GM12865 (cell line): ENCODE data around the gene TENM4.

ENCODE experiments used
- DNase-seq: peaks from one replicate; pipeline ENCODE4 v3.0.0; 2010; ENCODE audit warnings: low read depth
- H3K4me3 ChIP-seq: 2 replicates; pipeline ENCODE4 v1.5.1; 2011; ENCODE audit warnings: mild to moderate bottlenecking, low read depth, low read length, control low read depth
- CTCF ChIP-seq: IDR thresholded peaks from 2 replicates; pipeline ENCODE4 v1.5.1; 2011; ENCODE audit warnings: low read length, control low read depth, low read depth, inconsistent platforms; ENCODE audit not compliant: insufficient read depth; ENCODE audit errors: missing control alignments

Gene TENM4

DNA sequence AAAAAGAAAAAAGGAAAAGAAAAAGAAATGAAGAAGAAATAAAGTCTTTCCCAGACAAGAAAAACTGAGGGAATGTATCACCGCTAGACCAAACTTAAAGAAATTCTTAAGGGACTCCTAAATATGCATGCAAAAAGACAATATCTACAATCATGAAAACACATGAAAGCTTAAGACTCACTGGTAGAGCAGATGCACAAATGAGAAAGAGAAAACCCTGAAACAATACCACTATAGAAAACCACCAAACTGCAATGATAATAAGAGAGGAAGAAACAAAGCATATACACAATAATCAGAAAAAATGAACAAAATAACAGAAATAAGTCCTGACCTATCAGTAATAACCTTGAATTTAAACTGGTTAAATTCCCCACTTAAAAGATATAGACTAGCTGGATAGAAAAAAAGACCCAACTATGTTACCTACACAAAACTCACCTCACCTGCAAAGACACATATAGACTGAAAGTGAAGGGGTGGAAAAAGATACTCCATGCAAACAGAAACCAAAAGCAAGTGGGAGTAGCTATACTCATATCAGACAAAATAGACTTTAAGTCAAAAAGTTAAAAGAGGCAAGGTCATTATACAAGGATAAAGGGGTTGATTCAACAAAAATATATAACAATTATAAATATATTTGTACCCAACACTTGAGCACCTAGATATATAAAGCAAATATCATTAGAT is 804.9 kb downstream of the TENM4 start:
- TF ChIP-seq CTCF = no peak
- no peak for DNase-seq

DNA sequence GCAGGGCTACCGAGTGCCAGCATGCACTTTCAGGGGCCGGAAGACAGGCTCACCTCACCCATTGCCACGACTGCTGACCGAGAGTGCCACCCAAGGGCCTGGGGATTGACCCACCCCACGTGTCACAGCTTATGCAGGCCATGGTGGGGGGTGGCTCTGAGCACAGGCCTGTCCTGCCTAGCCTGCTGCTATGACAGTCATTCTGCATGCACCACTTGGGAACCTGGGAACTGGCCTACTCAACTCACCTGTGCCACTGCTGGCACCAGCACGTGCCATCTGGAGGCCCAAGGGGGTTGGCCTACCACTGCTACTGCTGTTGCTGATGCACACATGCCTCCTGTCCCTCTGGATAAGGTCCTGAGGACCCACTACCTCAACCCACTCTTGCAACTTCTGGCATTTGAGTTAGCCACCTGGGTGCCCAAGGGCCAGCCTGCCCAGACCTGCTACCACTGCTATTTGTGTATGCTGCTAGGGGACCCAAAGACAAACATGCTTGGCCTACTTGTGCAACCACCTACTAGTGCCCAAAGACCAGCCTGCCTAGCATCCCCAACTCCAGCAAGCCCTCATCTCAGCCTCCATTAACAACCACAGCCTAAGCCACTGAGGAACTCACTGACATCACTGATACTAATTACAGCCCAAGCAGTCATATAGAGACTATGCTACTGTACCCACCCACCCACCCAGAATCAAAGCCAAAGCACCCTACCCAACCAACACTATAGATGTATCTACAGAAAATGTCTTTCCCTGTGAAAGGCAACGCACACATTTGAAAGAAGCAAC is 807.1 kb downstream of the TENM4 start:
- H3K4me3 ChIP-seq = no peak overlapping the region
- no peak for TF ChIP-seq CTCF
- no peak for DNase-seq

More for the DNA sequence above, 804.9 kb downstream of the TENM4 start:
- H3K4me3 ChIP-seq = no peak overlapping the region

- TF ChIP-seq CTCF = no peak
- no peak overlapping the region for H3K4me3 ChIP-seq
- no peak for DNase-seq
Measured at GRCh38 chr11:78630561-78631303, 810.1 kb downstream of the TENM4 start.

DNA sequence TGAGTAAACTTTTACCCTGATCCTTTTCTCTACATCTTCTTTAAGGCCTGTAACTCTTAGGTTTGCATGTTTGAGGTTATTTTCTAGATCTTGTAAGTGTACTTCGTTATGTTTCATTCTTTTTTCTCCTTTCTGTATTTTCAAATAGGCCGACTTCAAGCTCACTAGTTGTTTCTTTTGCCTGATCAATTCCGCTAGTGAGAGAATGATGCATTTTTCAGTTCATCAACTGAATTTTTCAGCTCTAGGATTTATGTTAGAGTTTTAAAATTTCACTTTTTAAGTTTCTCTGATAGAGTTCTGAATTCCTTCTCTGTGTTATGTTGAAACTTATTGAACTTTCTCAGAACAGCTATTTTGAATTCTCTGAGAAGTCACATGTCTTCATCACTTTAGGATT is 810.7 kb downstream of the TENM4 start:
- H3K4me3 ChIP-seq = no peak overlapping the region
- DNase-seq = no peak
- no peak for TF ChIP-seq CTCF

DNA sequence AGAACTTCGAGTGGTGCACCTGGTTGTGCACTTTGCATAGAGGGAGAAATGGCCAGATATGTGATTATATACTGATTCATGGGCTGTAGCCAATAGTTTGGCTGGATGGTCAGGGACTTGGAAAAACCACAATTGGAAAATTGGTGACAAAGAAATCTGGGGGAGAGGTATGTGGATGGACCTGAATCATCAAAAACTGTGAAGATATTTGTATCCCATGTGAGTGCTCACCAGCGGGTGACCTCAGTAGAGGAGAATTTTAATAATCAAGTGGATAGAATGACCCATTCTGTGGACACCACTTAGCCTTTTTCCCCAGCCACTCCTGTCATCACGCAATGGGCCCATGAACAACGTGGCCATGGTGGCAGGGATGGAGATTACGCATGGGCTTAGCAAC is 818.2 kb downstream of the TENM4 start:
- no peak for TF ChIP-seq CTCF
- H3K4me3 ChIP-seq = no peak overlapping the region
- DNase-seq = no peak

DNA sequence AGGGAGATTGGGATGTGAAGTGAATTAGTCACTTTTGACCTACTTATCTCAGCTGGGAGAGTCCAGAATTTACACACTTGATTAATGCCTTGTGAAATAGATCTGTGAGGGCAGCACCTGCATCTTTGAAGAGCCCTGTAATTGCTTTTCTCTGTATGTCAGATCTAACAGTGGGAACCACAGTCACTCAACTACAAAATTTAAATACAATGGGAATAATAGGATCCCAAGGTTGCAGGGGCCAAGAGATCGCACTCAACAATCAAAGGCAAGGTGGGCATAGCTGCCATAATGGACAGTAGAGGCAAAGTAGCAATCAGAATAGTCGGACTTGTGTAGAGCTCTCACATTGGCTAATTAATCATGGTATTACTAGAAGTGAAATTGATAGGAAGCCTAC is 820.7 kb downstream of the TENM4 start:
- DNase-seq = no peak
- no peak overlapping the region for H3K4me3 ChIP-seq
- no peak for TF ChIP-seq CTCF
